A549 (cell line): ENCODE data around the gene ILK.

Experiments used
- EHMT2 ChIP-seq: fragments of 200-600 bp; sonication (generic); IDR thresholded peaks from 2 replicates; pipeline ENCODE4 v1.6.1; 2016; ENCODE audit warnings: antibody characterized with exemption, low read depth, mild to moderate bottlenecking, moderate library complexity
- EP300 ChIP-seq, 2 experiments: fragments of >200 bp; sonication (Bioruptor Twin); formaldehyde crosslinking; IDR thresholded peaks; 2 replicates in 1 of 2; 3 replicates in 1 of 2; pipeline ENCODE4 v1.6.1; 2016 to 2017
- ESRRA ChIP-seq: fragments of 150-350 bp; IDR thresholded peaks from 2 replicates; pipeline ENCODE4 v1.6.1; 2014; ENCODE audit warnings: mild to moderate bottlenecking, low read length, borderline replicate concordance
- MYC ChIP-seq: IDR thresholded peaks from 2 replicates; pipeline ENCODE4 v1.6.1; 2012; ENCODE audit warnings: mild to moderate bottlenecking, inconsistent platforms, low read length, improper control_type of control experiment, borderline replicate concordance
- TF ChIP-seq, protein P1 (sequence below): fragments of >200 bp; sonication (Bioruptor Twin); formaldehyde crosslinking; IDR thresholded peaks from 3 replicates; pipeline ENCODE4 v1.5.1; 2016

GRCh38 chr11:6563121-6563619 lies 40.4 kb upstream of the ILK start:
- TF ChIP-seq EHMT2 = no peak
- TF ChIP-seq EP300 (IDR thresholded peaks at IDR 0.05) = no peak
- TF ChIP-seq, protein P1, sequence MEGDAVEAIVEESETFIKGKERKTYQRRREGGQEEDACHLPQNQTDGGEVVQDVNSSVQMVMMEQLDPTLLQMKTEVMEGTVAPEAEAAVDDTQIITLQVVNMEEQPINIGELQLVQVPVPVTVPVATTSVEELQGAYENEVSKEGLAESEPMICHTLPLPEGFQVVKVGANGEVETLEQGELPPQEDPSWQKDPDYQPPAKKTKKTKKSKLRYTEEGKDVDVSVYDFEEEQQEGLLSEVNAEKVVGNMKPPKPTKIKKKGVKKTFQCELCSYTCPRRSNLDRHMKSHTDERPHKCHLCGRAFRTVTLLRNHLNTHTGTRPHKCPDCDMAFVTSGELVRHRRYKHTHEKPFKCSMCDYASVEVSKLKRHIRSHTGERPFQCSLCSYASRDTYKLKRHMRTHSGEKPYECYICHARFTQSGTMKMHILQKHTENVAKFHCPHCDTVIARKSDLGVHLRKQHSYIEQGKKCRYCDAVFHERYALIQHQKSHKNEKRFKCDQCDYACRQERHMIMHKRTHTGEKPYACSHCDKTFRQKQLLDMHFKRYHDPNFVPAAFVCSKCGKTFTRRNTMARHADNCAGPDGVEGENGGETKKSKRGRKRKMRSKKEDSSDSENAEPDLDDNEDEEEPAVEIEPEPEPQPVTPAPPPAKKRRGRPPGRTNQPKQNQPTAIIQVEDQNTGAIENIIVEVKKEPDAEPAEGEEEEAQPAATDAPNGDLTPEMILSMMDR = no peak
- TF ChIP-seq MYC = no peak
- TF ChIP-seq ESRRA = no peak
